DND-41 (cell line): ENCODE results near the gene NCAPD3.
"Not testable (repeated sequence)": the region's sequence is repeated elsewhere in the genome, so short reads cannot be mapped to it uniquely, and the experiment has no call there.

Experiments used
- ATAC-seq: fragments of 200-7000 bp; cut with Tn5 transposase; 3 replicates; pipeline ENCODE4 v1.9.1; 2021; ENCODE audit warnings: low read depth; ENCODE audit not compliant: insufficient read depth
- DNase-seq: peaks from one replicate; pipeline ENCODE4 v3.0.0-alpha.2; 2020
- H2AFZ ChIP-seq: 2 replicates; pipeline ENCODE4 v1.6.0; 2012; ENCODE audit warnings: low read depth, low read length
- H3K27ac ChIP-seq: 2 replicates; pipeline ENCODE4 v1.5.1; 2012; ENCODE audit warnings: low read length, inconsistent platforms
- H3K27me3 ChIP-seq: fragments of 200-600 bp; sonication (generic); 2 replicates; pipeline ENCODE4 v1.6.0; 2012; ENCODE audit warnings: low read length, mild to moderate bottlenecking, inconsistent platforms; ENCODE audit not compliant: insufficient read depth, poor library complexity
- H3K36me3 ChIP-seq: 2 replicates; pipeline ENCODE4 v1.5.1; 2012; ENCODE audit warnings: low read length, inconsistent platforms; ENCODE audit not compliant: insufficient read depth
- H3K4me1 ChIP-seq: 2 replicates; pipeline ENCODE4 v1.5.1; 2012; ENCODE audit warnings: mild to moderate bottlenecking, low read length; ENCODE audit not compliant: insufficient read depth
- H3K4me2 ChIP-seq: 2 replicates; pipeline ENCODE4 v1.6.0; 2012; ENCODE audit warnings: mild to moderate bottlenecking, moderate library complexity, low read length, inconsistent platforms; ENCODE audit not compliant: insufficient read depth
- H3K4me3 ChIP-seq, 2 experiments: fragments of 200-600 bp in 1 of 2; shearing (Covaris generic) in 1 of 2; 2 replicates each; pipeline ENCODE4 v1.5.1; 2012 to 2016; ENCODE audit warnings: inconsistent platforms in 2 of 2, low read length in 2 of 2, mild to moderate bottlenecking in 2 of 2, low read depth in 1 of 2, moderate library complexity in 1 of 2
- H3K79me2 ChIP-seq: 2 replicates; pipeline ENCODE4 v1.6.0; 2012; ENCODE audit warnings: low read length, inconsistent platforms; ENCODE audit not compliant: insufficient read depth
- H3K9ac ChIP-seq: 2 replicates; pipeline ENCODE4 v1.6.0; 2012; ENCODE audit warnings: low read depth, mild to moderate bottlenecking, inconsistent platforms, low read length, moderate library complexity
- H3K9me3 ChIP-seq: 2 replicates; pipeline ENCODE4 v1.5.1; 2012; ENCODE audit warnings: low read length, moderate library complexity, mild to moderate bottlenecking, inconsistent platforms; ENCODE audit not compliant: insufficient read depth, severe bottlenecking
- H4K20me1 ChIP-seq: 2 replicates; pipeline ENCODE4 v1.6.0; 2012; ENCODE audit warnings: low read length; ENCODE audit not compliant: insufficient read depth
- EZH2 ChIP-seq: IDR thresholded peaks from 3 replicates; pipeline ENCODE4 v1.6.1; 2012; ENCODE audit warnings: borderline replicate concordance, low read depth, mild to moderate bottlenecking, moderate library complexity, low read length, inconsistent platforms; ENCODE audit not compliant: severe bottlenecking
- TF ChIP-seq, protein P1 (sequence below): IDR thresholded peaks from 2 replicates; pipeline ENCODE4 v1.5.1; 2012; ENCODE audit warnings: borderline replicate concordance, low read length, moderate library complexity, mild to moderate bottlenecking; ENCODE audit not compliant: poor library complexity, severe bottlenecking; ENCODE audit errors: extremely low read depth

The NCAPD3 gene

DNA sequence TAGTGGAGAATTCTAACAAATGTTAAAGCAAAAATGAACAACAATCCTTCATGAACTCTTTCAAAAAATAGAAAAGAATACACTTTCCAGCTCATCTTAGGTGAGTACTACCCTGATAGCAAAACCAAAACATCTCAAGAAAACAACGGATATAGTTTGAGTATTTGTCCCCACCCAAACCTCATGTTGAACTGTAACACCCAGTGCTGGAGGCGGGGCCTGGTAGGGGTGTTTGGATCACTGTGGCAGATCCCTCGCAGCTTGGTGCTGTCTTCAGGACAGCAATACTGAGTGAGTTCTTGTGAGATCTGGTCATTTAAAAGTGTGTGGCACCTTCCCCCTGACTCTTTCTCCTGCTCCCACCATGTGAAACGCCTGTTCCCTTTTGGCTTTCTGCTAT lies 27.0 kb downstream of the NCAPD3 start:
- ATAC-seq, result no peak

DNA sequence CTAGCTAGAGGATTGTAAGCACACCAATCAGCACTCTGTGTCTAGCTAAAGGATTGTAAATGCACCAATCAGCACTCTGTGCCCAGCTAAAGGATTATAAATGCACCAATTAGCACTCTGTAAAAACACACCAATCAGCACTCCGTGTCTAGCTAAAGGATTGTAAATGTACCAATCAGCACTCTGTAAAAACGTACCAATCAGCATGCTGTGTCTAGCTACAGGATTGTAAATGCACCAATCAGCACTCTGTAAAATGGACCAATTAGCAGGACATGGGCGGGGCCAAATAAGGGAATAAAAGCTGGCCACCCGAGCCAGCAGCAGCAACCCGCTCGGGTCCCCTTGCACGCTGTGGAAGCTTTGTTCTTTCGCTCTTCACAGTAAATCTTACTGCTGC lies 35.7 kb downstream of the NCAPD3 start:
- not testable (repeated sequence) for H3K27ac ChIP-seq, ATAC-seq, H3K79me2 ChIP-seq, H3K4me3 ChIP-seq, DNase-seq, H3K9me3 ChIP-seq, H3K4me1 ChIP-seq, H2AFZ ChIP-seq, H3K4me2 ChIP-seq, H4K20me1 ChIP-seq, H3K27me3 ChIP-seq, H3K9ac ChIP-seq
- H3K36me3 ChIP-seq, result peaks cover 100% of the 10 kb centered on the region

More for the DNA sequence above, 27.0 kb downstream of the NCAPD3 start:
- TF ChIP-seq, protein P1, sequence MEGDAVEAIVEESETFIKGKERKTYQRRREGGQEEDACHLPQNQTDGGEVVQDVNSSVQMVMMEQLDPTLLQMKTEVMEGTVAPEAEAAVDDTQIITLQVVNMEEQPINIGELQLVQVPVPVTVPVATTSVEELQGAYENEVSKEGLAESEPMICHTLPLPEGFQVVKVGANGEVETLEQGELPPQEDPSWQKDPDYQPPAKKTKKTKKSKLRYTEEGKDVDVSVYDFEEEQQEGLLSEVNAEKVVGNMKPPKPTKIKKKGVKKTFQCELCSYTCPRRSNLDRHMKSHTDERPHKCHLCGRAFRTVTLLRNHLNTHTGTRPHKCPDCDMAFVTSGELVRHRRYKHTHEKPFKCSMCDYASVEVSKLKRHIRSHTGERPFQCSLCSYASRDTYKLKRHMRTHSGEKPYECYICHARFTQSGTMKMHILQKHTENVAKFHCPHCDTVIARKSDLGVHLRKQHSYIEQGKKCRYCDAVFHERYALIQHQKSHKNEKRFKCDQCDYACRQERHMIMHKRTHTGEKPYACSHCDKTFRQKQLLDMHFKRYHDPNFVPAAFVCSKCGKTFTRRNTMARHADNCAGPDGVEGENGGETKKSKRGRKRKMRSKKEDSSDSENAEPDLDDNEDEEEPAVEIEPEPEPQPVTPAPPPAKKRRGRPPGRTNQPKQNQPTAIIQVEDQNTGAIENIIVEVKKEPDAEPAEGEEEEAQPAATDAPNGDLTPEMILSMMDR, result no peak
- no peak for TF ChIP-seq EZH2
- no peak overlapping the region for H3K4me2 ChIP-seq
- H4K20me1 ChIP-seq, result peaks cover 7% of the 10 kb centered on the region; the same call in 1 of the 2 replicates
- no peak overlapping the region for H3K9ac ChIP-seq
- H3K79me2 ChIP-seq, result peaks cover 18% of the 10 kb centered on the region
- peaks cover 95% of the 10 kb centered on the region for H3K36me3 ChIP-seq
- no peak overlapping the region for H3K4me3 ChIP-seq
- no peak overlapping the region for H2AFZ ChIP-seq
- H3K4me1 ChIP-seq, result no peaks in the 10 kb centered on the region
- no peaks in the 10 kb centered on the region for H3K9me3 ChIP-seq
- no peak for DNase-seq
- no peak overlapping the region for H3K27ac ChIP-seq
- H3K27me3 ChIP-seq, result no peaks in the 10 kb centered on the region

DNA sequence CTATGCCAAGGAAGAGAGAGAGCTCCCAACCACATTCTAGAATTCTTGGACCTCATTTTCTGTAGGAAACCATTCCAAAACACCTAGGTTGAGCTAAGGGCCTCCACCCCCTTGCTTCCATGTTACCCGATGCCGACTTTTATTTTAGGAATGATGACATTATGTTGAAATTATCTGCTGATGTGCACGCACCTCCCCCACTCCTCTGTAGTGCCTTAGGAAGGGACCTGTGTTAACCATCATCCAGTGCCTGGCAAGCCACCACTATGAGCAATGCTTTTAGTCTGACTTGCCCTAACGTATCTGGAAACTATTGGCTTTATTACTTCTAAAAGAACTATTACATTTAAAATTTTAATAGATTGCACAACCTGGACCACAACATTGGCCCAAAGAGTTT lies 42.1 kb downstream of the NCAPD3 start:
- Histone ChIP-seq H3K79me2 (no peaks in the 10 kb centered on the region), H3K9ac (no peak overlapping the region), H3K4me1 (no peaks in the 10 kb centered on the region), H2AFZ (no peak overlapping the region), H3K9me3 (no peaks in the 10 kb centered on the region), H3K4me2 (no peak overlapping the region), H3K36me3 (peaks cover 99% of the 10 kb centered on the region), H3K27ac (no peak overlapping the region), H3K27me3 (no peaks in the 10 kb centered on the region), H4K20me1 (peaks cover 3% of the 10 kb centered on the region; the same call in 1 of the 2 replicates), H3K4me3 (no peak overlapping the region)
- ATAC-seq, result no peak
- DNase-seq, result no peak
- TF ChIP-seq, protein P1, result no peak
- no peak for TF ChIP-seq EZH2

DNA sequence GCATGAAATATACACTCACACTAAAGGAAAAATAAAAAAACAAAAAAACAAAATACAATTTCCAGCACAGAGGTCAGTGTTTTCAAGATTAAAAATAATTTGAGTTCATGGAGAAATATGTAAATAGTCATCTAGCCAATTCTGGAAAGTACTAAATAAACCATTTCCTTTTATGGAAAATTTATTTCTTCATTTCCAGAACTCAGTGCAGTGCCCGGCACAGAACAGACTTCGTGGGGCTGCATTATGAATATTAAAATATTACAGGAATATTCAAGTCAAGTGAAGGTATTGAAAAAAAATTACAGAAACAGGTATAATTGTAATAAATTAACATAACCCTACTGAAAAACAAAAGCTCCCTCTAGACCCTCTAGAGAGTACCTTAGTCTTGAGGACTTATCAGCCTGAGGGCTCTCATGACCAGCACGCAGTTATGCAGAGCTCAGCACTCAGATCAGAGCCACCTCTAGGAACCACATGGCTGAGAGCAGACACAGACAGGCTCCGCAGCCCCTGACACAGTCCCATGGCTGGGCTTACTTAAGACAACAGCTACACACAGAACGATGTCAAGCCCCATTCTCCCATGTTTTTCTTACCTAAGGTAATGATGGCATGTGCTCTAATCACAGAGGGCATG lies 45.6 kb downstream of the NCAPD3 start:
- Histone ChIP-seq H3K4me1 (no peaks in the 10 kb centered on the region), H3K9ac (no peak overlapping the region), H3K27ac (no peak overlapping the region), H3K36me3 (peaks cover 99% of the 10 kb centered on the region), H3K4me3 (no peak overlapping the region), H3K79me2 (no peaks in the 10 kb centered on the region), H3K27me3 (no peaks in the 10 kb centered on the region), H3K4me2 (no peak overlapping the region), H4K20me1 (peaks cover 6% of the 10 kb centered on the region; the same call in 1 of the 2 replicates), H3K9me3 (no peaks in the 10 kb centered on the region), H2AFZ (no peak overlapping the region)
- ATAC-seq (no peak), DNase-seq (no peak)
- TF ChIP-seq EZH2, result no peak
- TF ChIP-seq, protein P1, result no peak
